ENCODE measurements around the gene CBX7. TPM values are rescaled to one million over a fixed set of nuclear protein-coding genes. Genes with fewer than 3 reads are reported as not detected.

The CBX7 gene
- total and polyA plus RNA-seq, 2 of the 4 experiments (the other 2 are of a cell fraction): 0.90 to 3.6 TPM

GRCh38 chr22:39083212-39084165, 69.0 kb downstream of the CBX7 start:
- Histone ChIP-seq H3K56ac (ENCODE audit: extremely low read depth, insufficient read depth, low read length) (no peak overlapping the region), H3K4me2 (ENCODE audit: low read depth, low read length) (no peak overlapping the region), H3K4me1 (ENCODE audit: control insufficient read depth, insufficient read depth, low read length) (peaks cover 3% of the 10 kb centered on the region; the same call in 1 of the 2 replicates), H3K27ac (ENCODE audit: insufficient read depth, low read length) (no peak overlapping the region), H3K4ac (ENCODE audit: low read depth, low read length) (no peak overlapping the region), H2AFZ (replicated peaks; ENCODE audit: low read length, poor library complexity) (no peak overlapping the region), H3K4me3 (ENCODE audit: insufficient read depth, low read depth, low read length) (no peak overlapping the region), H3K18ac (ENCODE audit: low read depth, low read length) (no peak overlapping the region), H3K36me3 (ENCODE audit: control insufficient read depth, insufficient read depth, low read length) (no peaks in the 10 kb centered on the region; the same call in 1 of the 2 replicates), H4K20me1 (ENCODE audit: insufficient read depth, low read length) (no peaks in the 10 kb centered on the region), H3K79me1 (ENCODE audit: low read depth in 1 of 2, low read length in 2 of 2) (no peaks in the 10 kb centered on the region), H3K14ac (replicated peaks; ENCODE audit: low read depth, low read length) (no peak overlapping the region), H4K5ac (ENCODE audit: low read depth, low read length) (no peak overlapping the region), H3K27me3 (ENCODE audit: control insufficient read depth, insufficient read depth, low read length) (peaks cover 8% of the 10 kb centered on the region; the same call in 1 of the 2 replicates), H3K9ac (ENCODE audit: low read depth, low read length) (no peak overlapping the region), H2BK120ac (ENCODE audit: low read depth, low read length) (no peak overlapping the region), H4K91ac (ENCODE audit: insufficient read depth, low read depth, low read length) (no peak overlapping the region), H3K9me1 (ENCODE audit: insufficient read depth, low read length) (no peaks in the 10 kb centered on the region), H4K8ac (ENCODE audit: low read depth in 2 of 2, low read length in 2 of 2) (no peak overlapping the region), H3K9me3 (ENCODE audit: control insufficient read depth, insufficient read depth, low read length) (no peaks in the 10 kb centered on the region), H2BK5ac (ENCODE audit: low read depth, low read length, poor library complexity, severe bottlenecking) (no peak overlapping the region), H2BK20ac (ENCODE audit: low read depth, low read length) (no peak overlapping the region), H2BK15ac (ENCODE audit: low read depth, low read length) (no peak overlapping the region), H3K23ac (ENCODE audit: low read depth, low read length) (no peak overlapping the region), H2AK5ac (ENCODE audit: low read depth, low read length) (no peak overlapping the region), H2AK9ac (replicated peaks; ENCODE audit: low read depth, low read length, poor library complexity) (no peak overlapping the region)
- no peak for ATAC-seq (ENCODE audit: low read depth)
- DNase-seq: no peak
- in situ Hi-C loops (cut with MboI; ENCODE audit: low sequenced_read_pairs): no loop called here
- intact Hi-C loops (cut with micrococcal nuclease): no loop called here
- 66% methylated on average over 2 of the region's 14 CpGs; no CpG with 5 or more reads in 1 of the 2 experiments for WGBS, 2 experiments (ENCODE audit: extremely low coverage in 2 of 2, insufficient read length in 1 of 2)
- ChIA-PET CTCF (no interaction called here), POLR2A (ENCODE audit: unreplicated experiment) (no interaction called here)
- BruUV-seq (replicated peaks): no TSS peak
- dilution Hi-C loops (cut with HindIII; ENCODE audit: low sequenced_read_pairs, unreplicated experiment): no loop called here
- TF ChIP-seq MAFK (IDR thresholded peaks at IDR 0.05; ENCODE audit: low read depth, low read length): no peak
- TF ChIP-seq ELK1 (IDR thresholded peaks at IDR 0.05; ENCODE audit: borderline replicate concordance, low read depth, low read length): no peak
- TF ChIP-seq USF2 (IDR thresholded peaks at IDR 0.05; ENCODE audit: low read depth, low read length): no peak
- TF ChIP-seq FOS (IDR thresholded peaks at IDR 0.05; ENCODE audit: low read depth, low read length): no peak
- TF ChIP-seq MAZ (IDR thresholded peaks at IDR 0.05; ENCODE audit: borderline replicate concordance, low read depth, low read length): no peak
- TF ChIP-seq CTCF (conservative IDR thresholded peaks at IDR 0.05; ENCODE audit: low read depth, low read length): no peak
- no peak for TF ChIP-seq MXI1 (IDR thresholded peaks at IDR 0.05; ENCODE audit: borderline replicate concordance, low read depth, low read length)
- no peak for TF ChIP-seq CEBPB (IDR thresholded peaks at IDR 0.05; ENCODE audit: low read depth, low read length)
- TF ChIP-seq CHD1 (IDR thresholded peaks at IDR 0.05; ENCODE audit: low read depth, low read length): no peak
- no peak for TF ChIP-seq POLR2A (IDR thresholded peaks at IDR 0.05; ENCODE audit: low read depth, low read length)
- TF ChIP-seq RAD21 (IDR thresholded peaks at IDR 0.05; ENCODE audit: low read length): no peak
- TF ChIP-seq NFE2L2 (IDR thresholded peaks at IDR 0.05; ENCODE audit: low read depth, low read length): no peak
- TF ChIP-seq RCOR1 (IDR thresholded peaks at IDR 0.05; ENCODE audit: insufficient replicate concordance, low read length): no peak
- TF ChIP-seq BHLHE40 (IDR thresholded peaks at IDR 0.05; ENCODE audit: low read depth, low read length): no peak
- TF ChIP-seq SMC3 (IDR thresholded peaks at IDR 0.05; ENCODE audit: low read depth, low read length): no peak

All from IMR-90 (cell line).